Fibroblast of lung (primary cell): ENCODE results near the gene NEUROG1. TPM values are rescaled to one million over a fixed set of nuclear protein-coding genes. Genes with fewer than 3 reads are reported as not detected.

ENCODE experiments used
- DNase-seq, 2 donors: peaks; one replicate each; pipeline versions ENCODE4 v3.0.0 to v3.0.0-alpha.2; 2010; ENCODE audit warnings: low read depth in 2 of 2
- H2AFZ ChIP-seq: 2 replicates; pipeline ENCODE4 v1.5.1; 2012; ENCODE audit warnings: low read length, control low read depth, inconsistent platforms
- H3K27ac ChIP-seq: 2 replicates; pipeline ENCODE4 v1.5.1; 2011; ENCODE audit warnings: low read length, control low read depth; ENCODE audit not compliant: insufficient read depth
- H3K27me3 ChIP-seq: 2 replicates; pipeline ENCODE4 v1.5.1; 2011; ENCODE audit warnings: mild to moderate bottlenecking, low read length; ENCODE audit not compliant: control insufficient read depth, insufficient read depth
- H3K36me3 ChIP-seq: 2 replicates; pipeline ENCODE4 v1.5.1; 2011; ENCODE audit warnings: low read length; ENCODE audit not compliant: control insufficient read depth, insufficient read depth
- H3K4me1 ChIP-seq: 2 replicates; pipeline ENCODE4 v1.5.1; 2011; ENCODE audit warnings: low read length; ENCODE audit not compliant: control insufficient read depth, insufficient read depth; ENCODE audit errors: extremely low read depth
- H3K4me2 ChIP-seq: 2 replicates; pipeline ENCODE4 v1.5.1; 2011; ENCODE audit warnings: low read length, control low read depth; ENCODE audit not compliant: insufficient read depth; ENCODE audit errors: extremely low read depth
- H3K4me3 ChIP-seq, 4 experiments: fragments of 200-600 bp in 1 of 4; sonication (generic) in 1 of 4; replicated peaks in 1 of 4; 2 replicates each; pipeline ENCODE4 v1.5.1; 2011 to 2016; ENCODE audit warnings: low read length in 4 of 4, low read depth in 3 of 4, mild to moderate bottlenecking in 3 of 4, control low read depth in 2 of 4, inconsistent platforms in 1 of 4, mixed read lengths in 1 of 4; ENCODE audit not compliant: insufficient read depth in 1 of 4; ENCODE audit errors: control extremely low read depth in 1 of 4
- H3K79me2 ChIP-seq: 2 replicates; pipeline ENCODE4 v1.5.1; 2012; ENCODE audit warnings: mild to moderate bottlenecking, low read length, inconsistent platforms; ENCODE audit not compliant: control insufficient read depth, insufficient read depth
- H3K9ac ChIP-seq: 2 replicates; pipeline ENCODE4 v1.5.1; 2011; ENCODE audit warnings: mild to moderate bottlenecking, low read length, control low read depth; ENCODE audit not compliant: insufficient read depth
- H3K9me3 ChIP-seq: 2 replicates; pipeline ENCODE4 v1.5.1; 2012; ENCODE audit warnings: low read depth, low read length; ENCODE audit not compliant: control insufficient read depth, insufficient read depth
- H4K20me1 ChIP-seq: 2 replicates; pipeline ENCODE4 v1.5.1; 2011; ENCODE audit warnings: low read length; ENCODE audit not compliant: control insufficient read depth, insufficient read depth; ENCODE audit errors: extremely low read depth
- EZH2 ChIP-seq: IDR thresholded peaks from 2 replicates; pipeline ENCODE4 v1.5.1; 2012; ENCODE audit warnings: low read length, control low read depth, mild to moderate bottlenecking; ENCODE audit errors: missing control alignments
- polyA plus RNA-seq, 2 donors: library from polyadenylated mRNA; depleted of rRNA in 1 of 2; stranded (reverse) in 1 of 2; unstranded in 1 of 2; fragments of >200 nt; gene quantifications; 2 replicates each; pipeline ENCODE4 v1.2.1, GENCODE V29; 2011 to 2012; ENCODE audit warnings: missing spikeins in 1 of 2
- total RNA-seq: library from RNA; depleted of rRNA; stranded (reverse); fragments of >200 nt; gene quantifications from 2 replicates; pipeline ENCODE4 v1.2.1, GENCODE V29; 2014
- TF ChIP-seq, protein P1 (sequence below), 2 donors: IDR thresholded peaks in 1 of 2; conservative IDR thresholded peaks in 1 of 2; 1 replicate in 1 of 2; 2 replicates in 1 of 2; pipeline ENCODE4 v1.5.1; 2011 to 2012; ENCODE audit warnings: low read length in 2 of 2, control low read depth in 1 of 2, inconsistent platforms in 1 of 2, low read depth in 1 of 2, mild to moderate bottlenecking in 1 of 2

Gene NEUROG1
- total and polyA plus RNA-seq, 2 donors (not counting 1 experiment from before 2014, with no cell fraction given), result not detected

DNA sequence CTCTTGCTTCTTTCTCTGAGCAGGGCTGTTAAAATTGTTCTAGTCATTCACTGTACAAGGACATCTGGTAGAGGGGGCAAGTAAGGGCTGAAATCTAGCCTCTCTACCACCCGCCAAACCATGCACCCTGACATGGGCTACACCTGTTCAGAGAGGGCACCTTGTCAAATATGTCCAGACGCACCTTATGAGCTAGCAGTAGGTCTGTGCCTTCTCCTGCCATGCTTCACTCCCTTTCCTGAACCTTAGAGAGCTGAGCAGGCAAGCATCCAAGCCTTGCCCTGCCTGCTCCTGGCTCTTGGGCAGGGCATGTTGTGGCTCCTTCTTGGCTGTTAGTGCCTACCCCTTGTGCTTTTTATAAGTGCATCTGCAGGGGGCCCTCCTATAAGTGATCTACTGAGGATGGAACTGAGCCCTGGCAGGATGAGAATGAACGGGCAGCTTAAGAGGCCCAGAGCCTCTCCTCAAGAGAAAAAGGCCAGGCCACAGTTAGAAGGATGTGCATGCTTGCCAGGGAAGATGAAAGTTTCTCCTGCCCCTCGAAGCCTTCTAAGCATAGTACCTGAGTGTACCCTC lies 3.8 kb upstream of the NEUROG1 start:
- no peak for DNase-seq
- Histone ChIP-seq H3K4me1 (no peaks in the 10 kb centered on the region), H3K4me3 (no peak overlapping the region), H4K20me1 (no peaks in the 10 kb centered on the region), H3K9me3 (no peaks in the 10 kb centered on the region), H3K4me2 (no peak overlapping the region), H3K9ac (no peak overlapping the region), H3K27me3 (peaks cover 65% of the 10 kb centered on the region), H3K36me3 (no peaks in the 10 kb centered on the region), H3K27ac (no peak overlapping the region), H3K79me2 (no peaks in the 10 kb centered on the region), H2AFZ (no peak overlapping the region)
- no peak for TF ChIP-seq EZH2
- TF ChIP-seq, protein P1, sequence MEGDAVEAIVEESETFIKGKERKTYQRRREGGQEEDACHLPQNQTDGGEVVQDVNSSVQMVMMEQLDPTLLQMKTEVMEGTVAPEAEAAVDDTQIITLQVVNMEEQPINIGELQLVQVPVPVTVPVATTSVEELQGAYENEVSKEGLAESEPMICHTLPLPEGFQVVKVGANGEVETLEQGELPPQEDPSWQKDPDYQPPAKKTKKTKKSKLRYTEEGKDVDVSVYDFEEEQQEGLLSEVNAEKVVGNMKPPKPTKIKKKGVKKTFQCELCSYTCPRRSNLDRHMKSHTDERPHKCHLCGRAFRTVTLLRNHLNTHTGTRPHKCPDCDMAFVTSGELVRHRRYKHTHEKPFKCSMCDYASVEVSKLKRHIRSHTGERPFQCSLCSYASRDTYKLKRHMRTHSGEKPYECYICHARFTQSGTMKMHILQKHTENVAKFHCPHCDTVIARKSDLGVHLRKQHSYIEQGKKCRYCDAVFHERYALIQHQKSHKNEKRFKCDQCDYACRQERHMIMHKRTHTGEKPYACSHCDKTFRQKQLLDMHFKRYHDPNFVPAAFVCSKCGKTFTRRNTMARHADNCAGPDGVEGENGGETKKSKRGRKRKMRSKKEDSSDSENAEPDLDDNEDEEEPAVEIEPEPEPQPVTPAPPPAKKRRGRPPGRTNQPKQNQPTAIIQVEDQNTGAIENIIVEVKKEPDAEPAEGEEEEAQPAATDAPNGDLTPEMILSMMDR (conservative IDR thresholded peaks at IDR 0.05 in 1 of 2, IDR thresholded peaks at IDR 0.05 in 1 of 2; ENCODE audit: low read depth in 1 of 2, low read length in 2 of 2), result no peak

DNA sequence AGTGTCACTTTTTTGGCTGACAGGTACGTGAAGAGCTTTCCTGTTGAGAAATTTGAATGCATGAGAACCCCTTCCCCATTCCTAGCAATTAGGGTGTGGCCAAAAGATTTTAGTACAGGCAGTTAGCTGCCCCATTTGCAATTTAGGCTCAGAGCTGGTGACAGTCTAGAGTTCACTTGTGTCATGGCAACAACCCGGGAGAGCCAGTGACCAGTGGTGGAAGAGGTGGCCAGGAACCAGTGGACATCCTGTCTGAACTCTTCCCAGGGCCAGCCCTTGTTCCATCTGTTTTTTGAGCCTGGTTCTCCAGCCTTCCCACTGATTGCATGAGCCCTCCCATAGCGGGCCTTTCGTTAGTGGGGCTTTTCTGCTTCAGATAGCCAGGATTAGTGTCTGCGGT lies 2.5 kb upstream of the NEUROG1 start:
- H3K27me3 ChIP-seq, result peaks cover 55% of the 10 kb centered on the region
- H3K9me3 ChIP-seq, result no peaks in the 10 kb centered on the region
- no peak overlapping the region for H3K9ac ChIP-seq
- no peaks in the 10 kb centered on the region for H4K20me1 ChIP-seq
- no peak overlapping the region for H3K4me3 ChIP-seq
- no peak for DNase-seq
- no peaks in the 10 kb centered on the region for H3K79me2 ChIP-seq
- H3K27ac ChIP-seq, result no peak overlapping the region
- no peaks in the 10 kb centered on the region for H3K4me1 ChIP-seq
- no peak for TF ChIP-seq EZH2
- TF ChIP-seq, protein P1 (conservative IDR thresholded peaks at IDR 0.05 in 1 of 2, IDR thresholded peaks at IDR 0.05 in 1 of 2; ENCODE audit: low read depth in 1 of 2, low read length in 2 of 2), result no peak
- no peaks in the 10 kb centered on the region for H3K36me3 ChIP-seq
- no peak overlapping the region for H2AFZ ChIP-seq
- no peak overlapping the region for H3K4me2 ChIP-seq

DNA sequence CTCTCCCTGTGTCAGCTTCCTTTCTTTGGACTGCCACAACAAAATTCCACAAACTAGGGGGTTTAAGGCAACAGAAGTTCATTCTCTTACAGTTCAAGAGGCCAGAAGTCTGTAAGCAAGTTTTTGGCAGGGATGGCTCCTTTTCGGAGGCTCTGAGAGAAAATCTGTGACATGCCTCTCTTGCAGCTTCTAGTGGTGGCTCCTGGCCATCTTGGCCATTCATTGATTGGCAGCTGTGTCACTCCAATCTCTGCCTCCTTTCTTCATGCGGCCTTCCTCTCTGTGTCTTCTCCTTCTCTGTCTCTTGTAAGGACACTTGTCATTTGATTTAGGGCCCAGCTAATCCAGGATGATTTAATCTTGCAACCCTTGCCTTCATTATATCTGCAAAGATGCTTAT lies 2.0 kb upstream of the NEUROG1 start:
- Histone ChIP-seq H3K4me2 (no peak overlapping the region), H3K79me2 (no peaks in the 10 kb centered on the region), H3K4me3 (no peak overlapping the region), H3K4me1 (no peaks in the 10 kb centered on the region), H4K20me1 (no peaks in the 10 kb centered on the region), H3K27ac (no peak overlapping the region), H3K9me3 (no peaks in the 10 kb centered on the region), H3K36me3 (no peaks in the 10 kb centered on the region), H3K27me3 (peaks cover 52% of the 10 kb centered on the region), H2AFZ (no peak overlapping the region), H3K9ac (no peak overlapping the region)
- DNase-seq, result no peak
- TF ChIP-seq, protein P1 (conservative IDR thresholded peaks at IDR 0.05 in 1 of 2, IDR thresholded peaks at IDR 0.05 in 1 of 2; ENCODE audit: low read depth in 1 of 2, low read length in 2 of 2), result no peak
- no peak for TF ChIP-seq EZH2
